OCI-LY3 (cell line): ENCODE data around the gene LYPD3.

Experiments used
- H2AFZ ChIP-seq: fragments of 200-600, 300-600 bp; shearing (Covaris generic); 2 replicates; pipeline ENCODE4 v1.6.0; 2014; ENCODE audit warnings: antibody characterized with exemption, low read depth, low read length
- H3K27ac ChIP-seq: fragments of 200-600, 300-600 bp; sonication (generic); 2 replicates; pipeline ENCODE4 v1.5.1; 2014; ENCODE audit warnings: mild to moderate bottlenecking, low read length, moderate library complexity, mixed read lengths
- H3K27me3 ChIP-seq: fragments of 200-600, 300-600 bp; sonication (generic); 2 replicates; pipeline ENCODE4 v1.6.1; 2014; ENCODE audit warnings: low read depth, low read length, mixed read lengths
- H3K36me3 ChIP-seq: fragments of 200-600, 300-600 bp; sonication (generic); replicated peaks from 2 replicates; pipeline ENCODE3; 2014; ENCODE audit warnings: low read depth, low read length, mixed read lengths
- H3K4me1 ChIP-seq: fragments of 300-600, 200-600 bp; sonication (generic); 2 replicates; pipeline ENCODE4 v1.6.1; 2014; ENCODE audit warnings: low read length, mixed read lengths
- H3K4me2 ChIP-seq: fragments of 200-600, 300-600 bp; sonication (generic); 2 replicates; pipeline ENCODE4 v1.6.1; 2014; ENCODE audit warnings: low read length, mixed read lengths
- H3K4me3 ChIP-seq: fragments of 300-600, 200-600 bp; sonication (generic); 2 replicates; pipeline ENCODE4 v1.5.1; 2014; ENCODE audit warnings: antibody characterized with exemption, mild to moderate bottlenecking, low read length, moderate library complexity
- H3K79me2 ChIP-seq: fragments of 300-600, 200-600 bp; shearing (Covaris generic); 2 replicates; pipeline ENCODE4 v1.6.1; 2014; ENCODE audit warnings: mild to moderate bottlenecking, low read length, mixed read lengths
- H3K9ac ChIP-seq: fragments of 300-600, 200-600 bp; shearing (Covaris generic); 2 replicates; pipeline ENCODE4 v1.6.0; 2014; ENCODE audit warnings: mild to moderate bottlenecking, low read length, moderate library complexity
- H3K9me3 ChIP-seq: fragments of 200-600, 300-600 bp; shearing (Covaris generic); 2 replicates; pipeline ENCODE4 v1.6.1; 2014; ENCODE audit warnings: low read length, mixed read lengths; ENCODE audit not compliant: insufficient read depth
- H4K20me1 ChIP-seq: fragments of 200-600, 300-600 bp; sonication (generic); 2 replicates; pipeline ENCODE4 v1.6.1; 2016; ENCODE audit warnings: low read length, mixed read lengths; ENCODE audit not compliant: insufficient read depth
- EZH2phosphoT487 ChIP-seq: fragments of 200-600 bp; shearing (Covaris generic); IDR thresholded peaks from 2 replicates; pipeline ENCODE4 v1.6.1; 2018; ENCODE audit warnings: antibody characterized with exemption, mixed run types, low read depth
- TF ChIP-seq, protein P1 (sequence below): fragments of 200-600, 300-600 bp; sonication (generic); IDR thresholded peaks from 2 replicates; pipeline ENCODE4 v1.5.1; 2014; ENCODE audit warnings: antibody characterized with exemption, low read length, low read depth

Gene LYPD3

GRCh38 chr19:43489979-43490599 is 24.7 kb upstream of the LYPD3 start:
- H3K27me3 ChIP-seq: no peaks in the 10 kb centered on the region
- H3K36me3 ChIP-seq: peaks cover 45% of the 10 kb centered on the region
- H3K79me2 ChIP-seq: no peaks in the 10 kb centered on the region
- no peak overlapping the region for H2AFZ ChIP-seq
- no peak overlapping the region for H3K4me2 ChIP-seq
- H3K4me3 ChIP-seq: no peak overlapping the region
- no peak overlapping the region for H3K27ac ChIP-seq
- no peaks in the 10 kb centered on the region for H4K20me1 ChIP-seq
- H3K9ac ChIP-seq: no peak overlapping the region
- no peaks in the 10 kb centered on the region for H3K9me3 ChIP-seq
- peaks cover 23% of the 10 kb centered on the region for H3K4me1 ChIP-seq
- no peak for TF ChIP-seq EZH2phosphoT487
- TF ChIP-seq, protein P1, sequence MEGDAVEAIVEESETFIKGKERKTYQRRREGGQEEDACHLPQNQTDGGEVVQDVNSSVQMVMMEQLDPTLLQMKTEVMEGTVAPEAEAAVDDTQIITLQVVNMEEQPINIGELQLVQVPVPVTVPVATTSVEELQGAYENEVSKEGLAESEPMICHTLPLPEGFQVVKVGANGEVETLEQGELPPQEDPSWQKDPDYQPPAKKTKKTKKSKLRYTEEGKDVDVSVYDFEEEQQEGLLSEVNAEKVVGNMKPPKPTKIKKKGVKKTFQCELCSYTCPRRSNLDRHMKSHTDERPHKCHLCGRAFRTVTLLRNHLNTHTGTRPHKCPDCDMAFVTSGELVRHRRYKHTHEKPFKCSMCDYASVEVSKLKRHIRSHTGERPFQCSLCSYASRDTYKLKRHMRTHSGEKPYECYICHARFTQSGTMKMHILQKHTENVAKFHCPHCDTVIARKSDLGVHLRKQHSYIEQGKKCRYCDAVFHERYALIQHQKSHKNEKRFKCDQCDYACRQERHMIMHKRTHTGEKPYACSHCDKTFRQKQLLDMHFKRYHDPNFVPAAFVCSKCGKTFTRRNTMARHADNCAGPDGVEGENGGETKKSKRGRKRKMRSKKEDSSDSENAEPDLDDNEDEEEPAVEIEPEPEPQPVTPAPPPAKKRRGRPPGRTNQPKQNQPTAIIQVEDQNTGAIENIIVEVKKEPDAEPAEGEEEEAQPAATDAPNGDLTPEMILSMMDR: no peak

DNA sequence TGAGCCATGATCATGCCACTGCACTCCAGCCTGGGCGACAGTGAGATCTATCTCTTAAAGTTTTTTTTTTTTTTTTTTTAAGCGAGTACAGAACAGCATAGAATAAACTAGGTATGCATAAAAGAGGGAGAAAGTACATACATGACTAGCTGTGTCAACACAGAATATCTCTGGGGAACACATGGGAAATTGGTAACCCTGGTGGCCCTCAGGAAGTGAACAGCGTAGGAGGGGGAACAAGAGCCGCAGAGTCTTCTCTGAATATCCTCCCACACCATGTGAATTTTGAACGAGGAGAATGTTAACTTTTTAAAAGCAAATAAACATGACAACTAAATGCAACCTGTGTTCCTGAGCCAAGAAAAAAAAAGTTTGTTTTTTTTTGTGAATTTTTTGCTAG is 23.9 kb upstream of the LYPD3 start:
- Histone ChIP-seq H3K36me3 (peaks cover 39% of the 10 kb centered on the region), H2AFZ (no peak overlapping the region), H3K4me3 (no peak overlapping the region), H3K27me3 (no peaks in the 10 kb centered on the region), H3K4me1 (peaks cover 23% of the 10 kb centered on the region), H3K9ac (no peak overlapping the region), H3K9me3 (no peaks in the 10 kb centered on the region), H3K4me2 (no peak overlapping the region), H3K79me2 (no peaks in the 10 kb centered on the region), H3K27ac (no peak overlapping the region), H4K20me1 (no peaks in the 10 kb centered on the region)
- TF ChIP-seq, protein P1: no peak
- TF ChIP-seq EZH2phosphoT487: no peak

DNA sequence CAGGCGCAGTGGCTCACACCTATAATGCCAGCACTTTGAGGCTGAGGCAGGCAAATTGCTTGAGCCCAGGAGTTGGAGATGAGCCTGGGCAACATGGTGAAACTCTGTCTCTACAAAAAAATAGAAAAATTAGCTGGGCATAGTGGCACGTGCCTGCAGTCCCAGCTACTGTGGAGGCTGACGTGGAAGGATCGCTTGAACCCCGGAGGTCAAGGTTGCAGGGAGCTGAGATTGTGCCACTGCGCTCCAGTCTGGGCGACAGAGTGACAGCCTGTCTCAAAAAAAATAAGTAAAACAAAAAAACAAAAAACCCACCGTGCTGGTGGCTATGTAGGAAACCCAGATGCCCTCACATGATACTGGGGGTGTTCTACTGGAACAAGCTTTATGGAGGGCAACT is 22.8 kb upstream of the LYPD3 start:
- Histone ChIP-seq H3K4me3 (no peak overlapping the region), H3K9ac (no peak overlapping the region), H3K27ac (no peak overlapping the region), H3K36me3 (peaks cover 30% of the 10 kb centered on the region), H2AFZ (no peak overlapping the region), H3K4me2 (no peak overlapping the region), H4K20me1 (no peaks in the 10 kb centered on the region), H3K4me1 (peaks cover 23% of the 10 kb centered on the region), H3K79me2 (no peaks in the 10 kb centered on the region), H3K27me3 (no peaks in the 10 kb centered on the region), H3K9me3 (no peaks in the 10 kb centered on the region)
- TF ChIP-seq, protein P1: no peak
- no peak for TF ChIP-seq EZH2phosphoT487

DNA sequence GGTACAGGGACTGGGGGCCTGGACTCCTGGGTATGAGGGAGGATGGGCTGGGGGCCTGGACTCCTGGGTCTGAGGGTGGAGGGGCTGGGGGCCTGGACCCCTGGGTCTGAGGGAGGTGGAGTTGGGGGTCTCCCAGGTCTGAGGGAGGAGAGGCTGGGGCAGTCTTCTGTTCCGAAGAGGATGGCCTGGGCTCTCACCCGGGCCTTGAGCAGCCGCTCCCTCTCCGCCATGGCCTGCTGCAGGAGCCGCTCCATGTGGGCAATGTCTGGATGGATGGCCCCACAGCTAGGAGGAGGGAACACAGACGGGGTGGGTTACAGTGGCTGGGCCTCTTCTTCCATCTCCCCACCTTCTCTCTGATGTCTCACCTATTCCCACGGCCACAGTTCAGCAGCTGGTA is 21.0 kb upstream of the LYPD3 start:
- TF ChIP-seq, protein P1: no peak
- TF ChIP-seq EZH2phosphoT487: no peak
- H3K4me2 ChIP-seq: no peak overlapping the region
- no peaks in the 10 kb centered on the region for H3K27me3 ChIP-seq
- H3K79me2 ChIP-seq: no peaks in the 10 kb centered on the region
- no peaks in the 10 kb centered on the region for H3K9me3 ChIP-seq
- H3K36me3 ChIP-seq: peaks cover 33% of the 10 kb centered on the region
- H3K4me3 ChIP-seq: no peak overlapping the region
- H3K27ac ChIP-seq: no peak overlapping the region
- H3K9ac ChIP-seq: no peak overlapping the region
- H2AFZ ChIP-seq: no peak overlapping the region
- H4K20me1 ChIP-seq: no peaks in the 10 kb centered on the region
- peaks cover 23% of the 10 kb centered on the region for H3K4me1 ChIP-seq
